H1 (cell line): ENCODE results near the gene TAX1BP3. TPM values are rescaled to one million over a fixed set of nuclear protein-coding genes. Genes with fewer than 3 reads are reported as not detected.

Experiments used
- JUND ChIP-seq: IDR thresholded peaks from 2 replicates; pipeline ENCODE4 v1.6.1; 2011; ENCODE audit warnings: mild to moderate bottlenecking, improper control_type of control experiment, low read length
- SIN3A ChIP-seq, 2 experiments: IDR thresholded peaks in 1 of 2; conservative IDR thresholded peaks in 1 of 2; 2 replicates each; pipeline ENCODE4 v1.6.1; 2011 to 2012; ENCODE audit warnings: low read length in 2 of 2, improper control_type of control experiment in 1 of 2, low read depth in 1 of 2, mild to moderate bottlenecking in 1 of 2
- polyA plus RNA-seq, 7 experiments: library from polyadenylated mRNA; depleted of rRNA in 3 of 7; stranded (reverse) in 5 of 7; unstranded in 2 of 7; fragments of >200 nt in 5 of 7; fragments of 200-250 nt in 2 of 7; gene quantifications; 1 replicate in 5 of 7; 2 replicates in 1 of 7; 4 replicates in 1 of 7; pipeline versions ENCODE4 v1.2.1 to v1.2.3, GENCODE V29; 2011 to 2013; ENCODE audit warnings: missing spikeins in 2 of 7, mixed read lengths in 2 of 7
- total RNA-seq: library from RNA; stranded (reverse); fragmentation: NEBNext Ultra II Directional; extraction: Animal tissue kit (Norgen Biotek cat#: 25700); gene quantifications from 2 replicates; pipeline ENCODE4 v1.2.1, GENCODE V29; 2021
- TF ChIP-seq, protein P1 (sequence below): IDR thresholded peaks from 2 replicates; pipeline ENCODE4 v1.6.1; 2011; ENCODE audit warnings: low read length, improper control_type of control experiment

The TAX1BP3 gene
- total and polyA plus RNA-seq, 2 of the 8 experiments (the other 6 are each of a cell fraction or from before 2014, with no cell fraction given): 65.3 to 81.8 TPM

DNA sequence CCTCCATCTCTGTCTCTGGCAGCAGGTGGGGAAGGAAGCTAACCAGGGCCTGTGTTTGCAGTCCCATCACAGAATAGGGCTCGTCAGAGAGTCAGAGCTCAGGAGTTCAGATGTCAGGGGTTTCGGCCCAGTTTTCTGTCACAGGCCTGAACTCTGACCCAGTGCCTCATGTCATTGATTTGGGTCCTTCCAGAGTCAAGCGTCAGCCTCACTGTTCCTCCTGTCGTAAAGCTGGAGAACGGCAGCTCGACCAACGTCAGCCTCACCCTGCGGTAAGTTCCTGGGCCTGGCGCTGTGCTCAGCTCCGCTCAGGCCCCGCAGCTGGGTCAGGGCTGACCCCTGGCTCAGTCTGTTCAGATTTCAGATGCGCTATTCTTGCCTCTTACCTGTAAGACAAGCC lies 21.1 kb downstream of the TAX1BP3 start (continued):
- TF ChIP-seq, protein P1, sequence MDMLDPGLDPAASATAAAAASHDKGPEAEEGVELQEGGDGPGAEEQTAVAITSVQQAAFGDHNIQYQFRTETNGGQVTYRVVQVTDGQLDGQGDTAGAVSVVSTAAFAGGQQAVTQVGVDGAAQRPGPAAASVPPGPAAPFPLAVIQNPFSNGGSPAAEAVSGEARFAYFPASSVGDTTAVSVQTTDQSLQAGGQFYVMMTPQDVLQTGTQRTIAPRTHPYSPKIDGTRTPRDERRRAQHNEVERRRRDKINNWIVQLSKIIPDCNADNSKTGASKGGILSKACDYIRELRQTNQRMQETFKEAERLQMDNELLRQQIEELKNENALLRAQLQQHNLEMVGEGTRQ: no peak
- TF ChIP-seq SIN3A (conservative IDR thresholded peaks at IDR 0.05 in 1 of 2, IDR thresholded peaks at IDR 0.05 in 1 of 2; ENCODE audit: low read depth in 1 of 2, low read length in 2 of 2): no peak
- TF ChIP-seq JUND: no peak
